ENCODE measurements around the gene TMEM185A.

DNA sequence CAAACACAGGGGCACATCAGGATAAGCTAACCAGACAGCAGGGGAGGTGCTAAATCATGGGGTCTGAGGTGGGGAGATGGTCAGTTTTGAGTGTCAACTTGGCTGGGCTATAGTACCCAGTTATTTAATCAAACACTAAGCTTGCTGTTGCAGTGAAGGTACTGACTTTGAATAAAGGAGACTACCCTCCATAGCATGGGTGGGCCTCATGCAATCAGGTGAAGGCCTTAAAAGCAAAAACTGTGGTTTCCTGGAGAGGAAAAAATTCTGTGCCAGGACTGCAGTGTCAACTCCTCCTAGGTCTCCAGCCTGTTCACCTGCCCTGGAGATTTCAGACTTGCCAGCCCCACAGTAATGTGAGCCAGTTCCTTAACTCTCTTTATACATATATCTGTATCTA is 23.9 kb downstream of the TMEM185A start:
- TF ChIP-seq, protein P1, sequence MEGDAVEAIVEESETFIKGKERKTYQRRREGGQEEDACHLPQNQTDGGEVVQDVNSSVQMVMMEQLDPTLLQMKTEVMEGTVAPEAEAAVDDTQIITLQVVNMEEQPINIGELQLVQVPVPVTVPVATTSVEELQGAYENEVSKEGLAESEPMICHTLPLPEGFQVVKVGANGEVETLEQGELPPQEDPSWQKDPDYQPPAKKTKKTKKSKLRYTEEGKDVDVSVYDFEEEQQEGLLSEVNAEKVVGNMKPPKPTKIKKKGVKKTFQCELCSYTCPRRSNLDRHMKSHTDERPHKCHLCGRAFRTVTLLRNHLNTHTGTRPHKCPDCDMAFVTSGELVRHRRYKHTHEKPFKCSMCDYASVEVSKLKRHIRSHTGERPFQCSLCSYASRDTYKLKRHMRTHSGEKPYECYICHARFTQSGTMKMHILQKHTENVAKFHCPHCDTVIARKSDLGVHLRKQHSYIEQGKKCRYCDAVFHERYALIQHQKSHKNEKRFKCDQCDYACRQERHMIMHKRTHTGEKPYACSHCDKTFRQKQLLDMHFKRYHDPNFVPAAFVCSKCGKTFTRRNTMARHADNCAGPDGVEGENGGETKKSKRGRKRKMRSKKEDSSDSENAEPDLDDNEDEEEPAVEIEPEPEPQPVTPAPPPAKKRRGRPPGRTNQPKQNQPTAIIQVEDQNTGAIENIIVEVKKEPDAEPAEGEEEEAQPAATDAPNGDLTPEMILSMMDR (IDR thresholded peaks at IDR 0.05): no peak
- TF ChIP-seq POLR2A (IDR thresholded peaks at IDR 0.05) (no peak), POLR2AphosphoS5 (IDR thresholded peaks at IDR 0.05) (no peak)

All from prostate gland (tissue), 2 donors.